SKM-1 treated with dmso at 0.1 percent for 144 hours (cell line): Measurements from ENCODE around the gene SESTD1.

ENCODE experiments used
- DNase-seq: peaks from one replicate; lab custom pipeline; 2025; ENCODE audit not compliant: unreplicated experiment; lab: John Stamatoyannopoulos, UW

Gene SESTD1

DNA sequence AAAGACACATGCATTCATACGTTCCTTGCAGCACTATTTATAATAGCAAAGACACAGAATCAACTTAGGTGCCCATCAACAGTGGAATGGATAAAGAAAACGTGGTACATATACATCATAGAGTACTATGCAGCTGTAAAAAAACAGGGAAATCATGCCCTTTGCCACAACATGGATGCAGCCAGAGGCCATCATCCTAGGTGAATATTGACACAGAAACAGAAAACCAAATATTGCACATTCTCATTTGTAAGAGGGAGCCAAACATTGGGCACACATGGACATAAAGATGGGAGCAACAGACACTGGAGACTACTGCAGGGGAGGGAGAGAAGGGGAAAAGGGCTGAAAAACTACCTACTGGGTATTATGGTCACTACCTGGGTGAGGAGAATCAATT, 73.5 kb downstream of the SESTD1 start:
- DNase-seq: no peak

GRCh38 chr2:179186126-179186525, 78.5 kb downstream of the SESTD1 start:
- no peak for DNase-seq

GRCh38 chr2:179184610-179185009, 80.0 kb downstream of the SESTD1 start:
- DNase-seq: no peak

- no peak for DNase-seq
Observed at GRCh38 chr2:179181002-179181401, 83.6 kb downstream of the SESTD1 start.

- no peak for DNase-seq
Observed at GRCh38 chr2:179180242-179180641, 84.4 kb downstream of the SESTD1 start.

- DNase-seq: no peak
Observed at GRCh38 chr2:179179719-179180118, 84.9 kb downstream of the SESTD1 start.

DNA sequence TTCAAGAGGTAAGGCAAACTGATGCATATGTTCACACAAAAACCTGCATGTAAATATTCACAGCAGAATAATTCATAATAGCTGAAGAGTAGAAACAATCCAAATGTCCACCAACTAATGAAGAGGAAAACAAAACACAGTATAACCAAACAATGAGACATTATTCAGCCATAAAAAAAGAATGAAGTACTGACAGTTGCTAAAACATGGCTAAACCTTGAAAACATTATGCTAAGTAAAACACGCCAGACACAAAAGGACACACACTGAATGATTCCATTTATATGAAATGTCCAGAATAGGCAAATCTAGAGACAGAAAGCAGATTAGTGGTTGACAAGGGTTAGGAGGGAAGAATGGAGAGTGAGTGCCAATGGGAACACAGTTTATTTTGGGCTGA, 86.9 kb downstream of the SESTD1 start:
- DNase-seq: no peak

DNA sequence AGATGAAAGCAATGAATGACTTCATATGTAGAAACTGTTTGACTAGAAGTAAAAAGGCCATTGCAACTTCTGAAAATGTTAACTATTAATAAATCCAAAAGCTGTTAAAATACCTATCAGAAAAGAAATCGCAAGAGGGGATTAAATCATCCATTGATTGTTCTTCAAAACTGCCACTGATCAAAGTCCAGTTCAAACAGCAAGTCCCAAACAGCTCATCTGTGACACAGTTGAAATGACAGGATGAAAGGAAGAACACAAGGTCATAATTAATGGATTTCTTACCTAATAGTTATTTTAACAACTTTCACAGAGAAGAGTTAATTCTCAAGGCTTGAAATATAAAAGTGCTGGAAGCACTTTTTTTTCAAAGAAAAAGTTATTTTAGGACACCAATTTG, 90.4 kb downstream of the SESTD1 start:
- no peak for DNase-seq

DNA sequence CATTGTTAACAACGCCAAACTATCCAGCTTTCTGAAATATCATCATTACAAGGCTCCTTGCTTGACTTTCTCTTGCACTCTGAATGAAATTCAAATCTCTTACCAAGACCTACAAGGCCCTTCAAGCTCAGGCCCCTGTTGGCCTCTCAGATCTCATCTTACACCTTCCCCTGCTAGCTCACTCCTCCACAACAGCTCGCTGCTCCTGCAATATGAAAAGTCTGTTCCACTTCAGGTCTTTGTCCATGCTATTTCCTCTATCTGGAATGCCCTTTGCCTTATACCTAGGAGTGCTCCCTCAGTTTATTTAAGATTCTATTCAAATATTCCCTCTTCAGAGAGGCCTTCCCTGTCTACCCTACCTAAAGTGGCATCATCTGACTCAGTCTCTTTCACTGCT, 91.7 kb downstream of the SESTD1 start:
- DNase-seq: no peak

DNA sequence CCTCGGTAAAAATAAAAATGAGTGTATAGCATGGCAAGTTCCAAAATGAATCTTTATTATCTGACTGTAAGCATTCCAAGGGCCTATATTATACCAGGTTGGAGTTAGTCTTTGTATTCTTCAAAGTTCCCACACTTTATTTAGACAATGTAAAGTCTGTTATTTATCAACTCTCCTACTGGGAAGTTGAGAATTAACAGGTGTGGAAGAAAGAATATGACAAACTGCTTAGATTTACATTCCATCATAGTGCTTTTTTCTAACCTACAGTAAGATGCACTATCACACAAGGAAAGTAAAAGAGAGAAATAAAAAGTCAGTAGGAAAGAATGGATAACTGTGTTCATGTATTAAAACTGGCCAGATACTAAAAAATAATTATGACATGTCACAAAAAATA, 93.3 kb downstream of the SESTD1 start:
- no peak for DNase-seq

DNA sequence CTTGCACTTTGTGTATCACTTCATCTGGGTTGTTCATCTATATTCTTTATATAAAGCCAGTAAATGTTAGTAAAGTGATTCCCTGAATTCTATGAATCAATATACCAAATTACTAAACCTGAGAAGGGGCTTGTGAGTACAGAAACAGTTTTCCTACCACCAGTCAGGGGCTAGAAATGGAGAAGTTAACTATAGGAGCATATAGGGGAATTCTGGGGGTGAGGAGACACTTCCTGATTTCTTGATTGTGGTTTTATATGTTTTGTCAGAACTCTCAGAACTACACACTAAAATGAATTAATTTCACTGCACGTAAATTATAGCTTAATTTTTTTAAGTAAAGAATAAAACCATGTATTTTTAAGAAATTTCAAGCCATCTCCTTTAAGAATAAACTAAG, 93.7 kb downstream of the SESTD1 start:
- DNase-seq: no peak

DNA sequence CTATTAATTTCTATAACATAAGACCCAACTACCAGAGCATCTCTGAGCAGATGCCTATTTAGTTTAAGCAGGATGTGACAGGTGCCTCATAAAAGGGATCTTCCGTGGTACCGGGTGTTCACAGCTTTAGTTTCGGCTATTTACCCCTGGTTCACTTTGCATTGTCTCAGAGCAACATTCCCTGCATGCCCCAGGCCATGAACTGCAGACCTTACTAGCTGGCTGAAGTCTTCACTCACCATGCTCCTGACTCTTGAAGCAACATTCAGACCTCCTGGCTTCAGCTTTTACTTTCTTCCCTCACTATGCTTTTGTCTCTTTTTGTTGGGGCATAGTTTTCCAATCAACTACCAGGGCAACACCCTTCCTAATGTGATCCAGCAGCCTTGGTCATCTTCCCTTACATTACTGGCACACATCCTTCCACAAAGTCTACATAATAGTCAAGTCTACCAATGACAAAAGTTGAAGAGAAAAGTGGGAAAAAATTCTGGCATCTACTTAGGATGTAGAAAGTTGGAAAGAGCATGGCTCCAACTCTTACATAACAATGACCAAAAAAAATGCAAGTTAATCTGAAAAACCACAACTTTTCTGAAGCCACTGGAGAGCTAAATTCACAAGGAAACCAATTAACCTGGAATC, 99.2 kb downstream of the SESTD1 start:
- DNase-seq: no peak

GRCh38 chr2:179141206-179141605, 123.4 kb downstream of the SESTD1 start:
- DNase-seq: no peak

DNA sequence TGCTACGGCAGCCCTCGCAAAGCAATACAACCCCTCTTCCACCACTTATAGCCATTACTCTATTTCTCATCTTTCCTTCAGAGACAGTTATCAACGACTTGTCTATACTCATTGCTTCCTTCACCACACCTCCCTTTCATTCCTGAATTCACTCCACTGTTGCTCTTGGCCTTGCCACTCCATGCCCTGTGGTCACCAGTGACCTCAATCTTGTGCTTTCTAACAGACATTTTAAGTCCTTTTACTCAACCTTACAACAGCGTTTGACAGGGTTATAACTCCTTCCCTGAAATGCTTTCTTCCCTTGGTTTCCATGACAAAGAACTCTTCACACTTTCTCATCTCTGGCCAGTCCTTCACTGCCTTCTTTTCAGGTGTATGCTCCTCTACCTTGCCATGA, 124.1 kb downstream of the SESTD1 start:
- DNase-seq: no peak

DNA sequence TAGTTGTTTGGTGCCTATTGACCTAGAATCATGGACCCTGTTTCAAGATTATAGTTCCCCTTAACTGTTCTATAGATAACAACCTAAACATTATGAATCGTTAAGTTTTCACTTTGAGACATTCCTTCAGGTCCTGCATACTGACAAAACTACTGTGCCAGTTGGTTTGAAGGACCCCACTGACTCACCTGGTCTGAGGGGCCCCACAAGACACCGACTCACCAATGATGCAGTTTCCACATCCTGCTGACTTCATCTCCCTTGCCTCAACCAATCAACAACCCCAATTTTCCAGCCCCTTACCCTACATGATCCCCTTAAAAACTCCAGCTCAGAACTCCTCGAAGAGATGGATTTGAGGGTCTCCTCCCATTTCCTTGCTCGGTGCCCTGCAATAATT, 125.1 kb downstream of the SESTD1 start:
- no peak for DNase-seq

- no peak for DNase-seq
Observed at GRCh38 chr2:179137200-179137759, 127.4 kb downstream of the SESTD1 start.

DNA sequence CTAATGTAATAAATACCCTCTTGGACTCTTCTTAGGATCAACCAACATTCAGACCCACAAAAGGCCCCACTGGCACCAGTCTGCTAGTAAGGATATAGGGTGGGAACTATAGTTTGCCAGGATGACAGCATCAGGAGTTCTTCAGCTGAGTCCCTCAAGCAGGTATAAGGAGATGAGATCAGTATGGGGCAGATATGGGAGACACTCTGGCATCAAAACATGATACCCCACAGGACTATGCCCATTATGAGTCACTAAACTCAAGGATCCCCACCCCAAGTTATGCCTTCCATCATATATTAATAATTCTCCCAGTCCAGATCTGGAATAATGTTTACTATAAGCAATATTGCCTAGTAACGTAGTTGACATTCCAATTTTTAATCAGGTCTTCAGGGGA, 131.6 kb downstream of the SESTD1 start:
- DNase-seq: no peak

GRCh38 chr2:179132076-179132475, 132.6 kb downstream of the SESTD1 start:
- DNase-seq: no peak

DNA sequence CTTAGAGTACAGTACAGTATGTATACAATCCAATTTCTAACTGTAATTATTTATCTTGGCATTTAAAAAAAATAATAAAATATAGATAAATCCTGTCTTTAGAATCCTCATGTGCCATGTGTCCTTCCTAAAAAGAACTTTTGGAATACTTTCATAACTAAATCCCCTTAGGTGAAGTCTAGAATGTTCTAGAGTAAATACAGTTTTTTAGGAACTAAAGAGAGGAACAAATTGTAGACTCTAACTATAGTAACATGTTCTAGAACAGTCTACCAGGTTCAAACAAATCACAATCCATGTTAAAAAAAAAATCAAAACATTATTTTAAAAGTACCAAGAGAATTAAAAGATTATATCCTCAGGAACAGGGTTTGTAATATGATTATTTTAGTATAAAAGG, 134.1 kb downstream of the SESTD1 start:
- DNase-seq: no peak

GRCh38 chr2:179129574-179130238, 134.9 kb downstream of the SESTD1 start:
- DNase-seq: no peak

DNA sequence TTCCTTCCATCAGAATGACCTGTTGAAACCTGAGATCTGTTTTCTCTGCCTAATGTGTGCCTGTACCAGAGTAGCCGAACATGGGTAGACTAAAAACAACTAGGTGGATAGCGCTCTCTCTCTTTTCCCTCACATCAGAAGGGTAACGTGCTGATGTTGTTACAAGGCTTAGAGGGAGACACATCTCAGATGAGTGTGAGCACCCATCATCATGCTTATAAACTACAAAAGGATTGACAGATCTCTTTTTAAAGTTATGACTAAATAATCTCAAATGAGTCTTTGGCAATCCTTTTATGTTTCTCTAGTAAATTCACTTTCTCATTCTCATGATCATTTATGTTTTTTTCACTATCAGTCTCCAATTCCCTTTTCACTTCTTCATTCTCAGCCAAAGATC, 139.2 kb downstream of the SESTD1 start:
- DNase-seq: no peak

- DNase-seq: no peak
Observed at GRCh38 chr2:179124282-179124681, 140.3 kb downstream of the SESTD1 start.

GRCh38 chr2:179123272-179123662, 141.4 kb downstream of the SESTD1 start:
- no peak for DNase-seq
